ENCODE data around the gene TMEM72. TPM values are rescaled to one million over a fixed set of nuclear protein-coding genes. Genes with fewer than 3 reads are reported as not detected.

The TMEM72 gene
- total RNA-seq, 1 experiment from 2014 or later = not detected

DNA sequence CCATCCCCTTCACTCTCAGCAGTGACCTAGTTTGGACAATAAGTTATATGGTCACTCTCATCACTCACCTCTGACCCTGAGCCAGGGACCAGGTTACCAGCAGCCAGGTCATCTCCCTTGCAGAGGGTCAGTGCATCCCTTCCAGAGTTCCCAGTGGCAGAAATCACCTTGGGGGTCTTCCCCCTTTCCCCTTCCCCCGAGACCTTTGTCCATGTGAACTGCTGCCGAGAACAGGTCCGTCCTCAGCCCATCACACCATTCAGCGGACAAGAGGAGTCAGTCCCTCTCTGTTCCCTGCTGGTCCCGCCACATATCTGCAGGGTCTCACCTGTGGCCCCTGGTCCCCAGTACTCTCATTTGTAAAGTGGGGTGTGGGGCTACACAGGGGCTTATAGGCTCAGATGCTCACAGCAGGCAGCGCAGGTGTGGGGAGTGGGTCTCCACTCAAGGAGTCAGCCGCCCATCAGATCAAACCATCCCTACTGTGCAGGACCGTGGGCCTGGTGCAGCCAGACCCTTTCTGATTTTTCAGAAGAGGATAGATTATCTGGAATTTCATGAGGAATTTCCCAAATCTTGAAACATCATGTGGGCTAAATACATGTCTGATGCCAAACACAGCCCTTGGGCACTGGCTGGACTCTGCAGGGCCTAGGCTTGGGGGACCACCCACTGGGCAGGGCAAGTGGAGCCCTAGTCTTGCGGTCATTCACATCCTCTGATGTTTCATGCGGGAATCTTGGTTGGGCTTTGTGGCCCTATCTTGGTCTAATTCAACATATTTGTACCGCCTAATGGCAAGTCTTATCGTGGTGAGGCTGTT, 61.0 kb downstream of the TMEM72 start:
- H3K27ac ChIP-seq (ENCODE audit: insufficient read length, low read depth, low read length) = no peak overlapping the region
- H2AFZ ChIP-seq (ENCODE audit: low read length) = no peak overlapping the region
- H2BK12ac ChIP-seq (ENCODE audit: insufficient read length, low read depth, low read length) = no peak overlapping the region
- no peaks in the 10 kb centered on the region for H3K79me1 ChIP-seq (ENCODE audit: insufficient read depth, low read depth, low read length, poor library complexity, severe bottlenecking)
- H2AK5ac ChIP-seq (ENCODE audit: insufficient read length, low read length) = no peak overlapping the region
- no peak overlapping the region for H3K9ac ChIP-seq (ENCODE audit: extremely low read depth, insufficient read length, low read length)
- no peak overlapping the region for H3K4ac ChIP-seq (ENCODE audit: low read depth, low read length)
- H3K9me3 ChIP-seq (ENCODE audit: control insufficient read depth, low read depth, low read length) = no peaks in the 10 kb centered on the region
- peaks cover 47% of the 10 kb centered on the region in 2 experiments for H3K4me1 Mint-ChIP-seq
- H4K20me1 ChIP-seq (ENCODE audit: control insufficient read depth, insufficient read depth, insufficient read length) = no peaks in the 10 kb centered on the region
- H3T11ph ChIP-seq (ENCODE audit: low read length) = no peak overlapping the region
- H3K36me3 Mint-ChIP-seq (ENCODE audit: insufficient read depth in 1 of 3, low read depth in 3 of 3) = peaks cover 5 to 27% (median 16%) of the 10 kb centered on the region in 3 experiments; a peak in 5 of 7 replicates
- DNase-seq = no peak
- no peak overlapping the region for H4K8ac ChIP-seq (replicated peaks; ENCODE audit: insufficient read length, low read depth, low read length)
- no peak overlapping the region for H3K4me2 ChIP-seq (ENCODE audit: insufficient read depth, insufficient read length, low read length)
- TF ChIP-seq, protein P1, sequence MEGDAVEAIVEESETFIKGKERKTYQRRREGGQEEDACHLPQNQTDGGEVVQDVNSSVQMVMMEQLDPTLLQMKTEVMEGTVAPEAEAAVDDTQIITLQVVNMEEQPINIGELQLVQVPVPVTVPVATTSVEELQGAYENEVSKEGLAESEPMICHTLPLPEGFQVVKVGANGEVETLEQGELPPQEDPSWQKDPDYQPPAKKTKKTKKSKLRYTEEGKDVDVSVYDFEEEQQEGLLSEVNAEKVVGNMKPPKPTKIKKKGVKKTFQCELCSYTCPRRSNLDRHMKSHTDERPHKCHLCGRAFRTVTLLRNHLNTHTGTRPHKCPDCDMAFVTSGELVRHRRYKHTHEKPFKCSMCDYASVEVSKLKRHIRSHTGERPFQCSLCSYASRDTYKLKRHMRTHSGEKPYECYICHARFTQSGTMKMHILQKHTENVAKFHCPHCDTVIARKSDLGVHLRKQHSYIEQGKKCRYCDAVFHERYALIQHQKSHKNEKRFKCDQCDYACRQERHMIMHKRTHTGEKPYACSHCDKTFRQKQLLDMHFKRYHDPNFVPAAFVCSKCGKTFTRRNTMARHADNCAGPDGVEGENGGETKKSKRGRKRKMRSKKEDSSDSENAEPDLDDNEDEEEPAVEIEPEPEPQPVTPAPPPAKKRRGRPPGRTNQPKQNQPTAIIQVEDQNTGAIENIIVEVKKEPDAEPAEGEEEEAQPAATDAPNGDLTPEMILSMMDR (conservative IDR thresholded peaks at IDR 0.05) = no peak
- no peak overlapping the region for H4K5ac ChIP-seq (ENCODE audit: insufficient read length, low read depth, low read length)
- WGBS (ENCODE audit: extremely low coverage, insufficient read length, low lambda C conversion rate) = no CpG with 5 or more reads among the region's 12 CpGs
- H3K18ac ChIP-seq (ENCODE audit: insufficient read length, low read depth, low read length) = no peak overlapping the region
- no peaks in the 10 kb centered on the region for H3K79me2 ChIP-seq (ENCODE audit: insufficient read depth, low read length)
- peaks cover 10% of the 10 kb centered on the region for H3K4me1 ChIP-seq (ENCODE audit: insufficient read depth, low read length)
- H2BK15ac ChIP-seq (ENCODE audit: low read depth, low read length) = no peak overlapping the region
- peaks cover 4% of the 10 kb centered on the region for H3K23me2 ChIP-seq (ENCODE audit: insufficient read length, low read depth, low read length, poor library complexity, severe bottlenecking)
- no peaks in the 10 kb centered on the region for H3K27me3 ChIP-seq (ENCODE audit: insufficient read depth, low read length)
- no peaks in the 10 kb centered on the region; a peak in 1 of 5 replicates for H3K9me3 Mint-ChIP-seq
- no peak overlapping the region for H3K4me3 Mint-ChIP-seq
- H3K56ac ChIP-seq (ENCODE audit: insufficient read length, low read depth, low read length) = no peak overlapping the region
- no peak overlapping the region for H4K91ac ChIP-seq (ENCODE audit: insufficient read length, low read depth, low read length)
- no peak overlapping the region for H2BK20ac ChIP-seq (ENCODE audit: low read depth, low read length, poor library complexity, severe bottlenecking)
- no peak overlapping the region for H2BK5ac ChIP-seq (ENCODE audit: insufficient read length, low read length)
- no peak overlapping the region for H3K14ac ChIP-seq (ENCODE audit: insufficient read depth, low read length)
- peaks cover 3% of the 10 kb centered on the region; the same call in 1 of the 2 replicates for H3K27me3 Mint-ChIP-seq (ENCODE audit: low read depth)
- peak overlapping the region in 2 of 3 experiments; percentile 44 to 46; a peak in 3 of 7 replicates for H3K27ac Mint-ChIP-seq
- H3K23ac ChIP-seq (ENCODE audit: insufficient read length, low read depth, low read length) = no peak overlapping the region
- H2BK120ac ChIP-seq (ENCODE audit: low read depth, low read length, poor library complexity, severe bottlenecking) = no peak overlapping the region

All from H9 (cell line).